Prostate gland (tissue), 2 donors: ENCODE results near the gene PSMB5.

Experiments
- POLR2A ChIP-seq: fragments of 450-650 bp; IDR thresholded peaks from one replicate; pipeline ENCODE4 v1.6.1; 2016; ENCODE audit warnings: antibody characterized with exemption, mild to moderate bottlenecking
- POLR2AphosphoS5 ChIP-seq: sonication (generic); formaldehyde crosslinking; IDR thresholded peaks from one replicate; pipeline ENCODE4 v1.6.1; 2017; ENCODE audit warnings: antibody characterized with exemption
- TF ChIP-seq, protein P1 (sequence below), 4 experiments: fragments of 200-600 bp in 2 of 4; fragments of 450-650 bp in 2 of 4; sonication (generic) in 2 of 4; IDR thresholded peaks; 1 replicate in 3 of 4; 2 replicates in 1 of 4; pipeline ENCODE4 v1.5.1; 2016 to 2019; ENCODE audit warnings: antibody characterized with exemption in 4 of 4, mild to moderate bottlenecking in 2 of 4, moderate library complexity in 2 of 4

DNA sequence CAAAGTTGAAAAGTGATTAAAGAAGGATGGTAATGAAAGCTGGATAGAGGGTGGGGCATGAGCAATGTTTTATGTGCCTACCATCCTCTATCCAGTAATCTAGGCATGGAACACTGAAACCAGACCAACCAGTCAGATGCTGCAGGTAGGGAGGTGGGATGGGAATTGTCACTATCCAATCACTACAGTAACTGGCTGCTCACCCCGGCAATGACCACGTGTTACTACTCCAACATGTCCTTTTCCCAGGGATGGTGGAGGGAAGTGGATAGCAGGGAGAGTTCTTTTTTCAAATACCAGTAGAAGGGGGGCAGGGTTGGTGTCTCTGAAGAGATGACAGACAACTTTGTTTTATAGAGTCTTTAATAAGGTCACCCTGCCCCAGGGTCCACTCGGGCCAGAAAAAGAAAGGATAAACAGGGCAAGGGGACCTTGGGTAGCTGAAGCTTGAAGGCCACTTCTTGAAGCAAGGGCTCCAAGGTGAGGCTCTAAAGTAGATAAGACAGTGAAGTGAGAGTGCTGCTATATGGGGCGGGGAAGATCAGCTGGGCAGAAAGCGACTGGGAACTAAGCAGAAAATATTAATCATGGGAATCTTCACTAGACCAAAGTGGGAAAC lies 37.3 kb upstream of the PSMB5 start:
- TF ChIP-seq, protein P1, sequence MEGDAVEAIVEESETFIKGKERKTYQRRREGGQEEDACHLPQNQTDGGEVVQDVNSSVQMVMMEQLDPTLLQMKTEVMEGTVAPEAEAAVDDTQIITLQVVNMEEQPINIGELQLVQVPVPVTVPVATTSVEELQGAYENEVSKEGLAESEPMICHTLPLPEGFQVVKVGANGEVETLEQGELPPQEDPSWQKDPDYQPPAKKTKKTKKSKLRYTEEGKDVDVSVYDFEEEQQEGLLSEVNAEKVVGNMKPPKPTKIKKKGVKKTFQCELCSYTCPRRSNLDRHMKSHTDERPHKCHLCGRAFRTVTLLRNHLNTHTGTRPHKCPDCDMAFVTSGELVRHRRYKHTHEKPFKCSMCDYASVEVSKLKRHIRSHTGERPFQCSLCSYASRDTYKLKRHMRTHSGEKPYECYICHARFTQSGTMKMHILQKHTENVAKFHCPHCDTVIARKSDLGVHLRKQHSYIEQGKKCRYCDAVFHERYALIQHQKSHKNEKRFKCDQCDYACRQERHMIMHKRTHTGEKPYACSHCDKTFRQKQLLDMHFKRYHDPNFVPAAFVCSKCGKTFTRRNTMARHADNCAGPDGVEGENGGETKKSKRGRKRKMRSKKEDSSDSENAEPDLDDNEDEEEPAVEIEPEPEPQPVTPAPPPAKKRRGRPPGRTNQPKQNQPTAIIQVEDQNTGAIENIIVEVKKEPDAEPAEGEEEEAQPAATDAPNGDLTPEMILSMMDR (IDR thresholded peaks at IDR 0.05) = no peak
- TF ChIP-seq POLR2AphosphoS5 = peak; percentile 39
- no peak for TF ChIP-seq POLR2A
